Panc1 (cell line): ENCODE results near the gene PTCHD4. TPM values are rescaled to one million over a fixed set of nuclear protein-coding genes. Genes with fewer than 3 reads are reported as not detected.

Experiments used
- ATAC-seq: fragments of 200-7000 bp; cut with Tn5 transposase; 2 replicates; pipeline ENCODE4 v1.9.1; 2020; ENCODE audit warnings: mild to moderate bottlenecking, moderate library complexity
- BruUV-seq: library from RNA; stranded (reverse); fragments of 400-500 nt; replicated peaks from 2 replicates; lab custom pipeline; 2021; lab: Mats Ljungman, UMichigan
- CTCF ChIA-PET: fragments of 300-600 bp; sonication (Branson Sonifier 250); formaldehyde crosslinking; loops from one replicate; lab custom pipeline; 2022; ENCODE audit warnings: antibody characterized with exemption; lab: Charles Lee
- POLR2A ChIA-PET: fragments of 300-600 bp; sonication (Branson Sonifier 250); formaldehyde crosslinking; loops from one replicate; lab custom pipeline; 2022; ENCODE audit warnings: antibody characterized with exemption; lab: Charles Lee
- DNase-seq: peaks from one replicate; pipeline ENCODE4 v3.0.0-alpha.2; 2010; ENCODE audit warnings: low read depth, low spot score
- H3K27ac ChIP-seq: 2 replicates; pipeline ENCODE4 v1.5.1; 2011; ENCODE audit warnings: mild to moderate bottlenecking, low read length, inconsistent platforms
- H3K27me3 ChIP-seq: fragments of 200-500 bp; sonication (Bioruptor generic); 2 replicates; pipeline ENCODE4 v1.6.0; 2014; ENCODE audit warnings: low read length, inconsistent platforms; ENCODE audit not compliant: control insufficient read depth, insufficient read depth
- H3K36me3 ChIP-seq: fragments of 200-500 bp; sonication (Bioruptor generic); 2 replicates; pipeline ENCODE4 v1.5.1; 2014; ENCODE audit warnings: inconsistent platforms, mild to moderate bottlenecking, low read length, moderate library complexity; ENCODE audit not compliant: control insufficient read depth, insufficient read depth
- H3K4me1 ChIP-seq: 2 replicates; pipeline ENCODE4 v1.5.1; 2011; ENCODE audit warnings: inconsistent platforms, mild to moderate bottlenecking, low read length, moderate library complexity; ENCODE audit not compliant: control insufficient read depth, insufficient read depth
- H3K4me3 ChIP-seq, 2 experiments: 2 replicates each; pipeline ENCODE4 v1.5.1; 2011 to 2012; ENCODE audit warnings: low read depth in 2 of 2, low read length in 2 of 2, mild to moderate bottlenecking in 2 of 2, inconsistent platforms in 1 of 2, moderate library complexity in 1 of 2
- H3K9me3 ChIP-seq: fragments of 200-500 bp; sonication (Bioruptor generic); 2 replicates; pipeline ENCODE4 v1.5.1; 2014; ENCODE audit warnings: low read depth, mild to moderate bottlenecking, inconsistent platforms, low read length, moderate library complexity; ENCODE audit not compliant: control insufficient read depth, insufficient read depth
- CTCF ChIP-seq: fragments of 450-650 bp; IDR thresholded peaks from 2 replicates; pipeline ENCODE4 v1.5.1; 2017; ENCODE audit warnings: mild to moderate bottlenecking
- POLR2AphosphoS5 ChIP-seq: IDR thresholded peaks from 2 replicates; pipeline ENCODE4 v1.6.1; 2012; ENCODE audit warnings: mild to moderate bottlenecking, low read depth, low read length, moderate library complexity
- REST ChIP-seq, 2 experiments: IDR thresholded peaks; 2 replicates each; pipeline ENCODE4 v1.6.1; 2011 to 2012; ENCODE audit warnings: low read depth in 2 of 2, control low read depth in 1 of 2, low read length in 1 of 2, mild to moderate bottlenecking in 1 of 2, moderate library complexity in 1 of 2; ENCODE audit not compliant: insufficient read depth in 1 of 2
- SIN3A ChIP-seq: IDR thresholded peaks from 2 replicates; pipeline ENCODE4 v1.6.1; 2012; ENCODE audit warnings: low read depth, mild to moderate bottlenecking, low read length, moderate library complexity, borderline replicate concordance; ENCODE audit not compliant: insufficient read depth
- TCF7L2 ChIP-seq: IDR thresholded peaks from 2 replicates; pipeline ENCODE4 v1.6.1; 2011; ENCODE audit warnings: mild to moderate bottlenecking, low read depth, low read length, inconsistent platforms
- in situ Hi-C: cut with HindIII; loops from 2 replicates; pipeline ENCODE4 v1.10.0; 2016; ENCODE audit warnings: low sequenced_read_pairs, low pct_unique_long_range_greater_than_20kb
- intact Hi-C: fragments of 100-400 bp; cut with micrococcal nuclease; formaldehyde crosslinking; loops from one replicate; pipeline ENCODE4 v1.10.0; 2022; ENCODE audit not compliant: unreplicated experiment
- total RNA-seq: library from RNA; stranded (reverse); gene quantifications from one replicate; pipeline ENCODE4 v1.2.1, GENCODE V29; 2021; ENCODE audit not compliant: unreplicated experiment

The PTCHD4 gene
- total RNA-seq, 1 experiment from 2014 or later, result not detected

DNA sequence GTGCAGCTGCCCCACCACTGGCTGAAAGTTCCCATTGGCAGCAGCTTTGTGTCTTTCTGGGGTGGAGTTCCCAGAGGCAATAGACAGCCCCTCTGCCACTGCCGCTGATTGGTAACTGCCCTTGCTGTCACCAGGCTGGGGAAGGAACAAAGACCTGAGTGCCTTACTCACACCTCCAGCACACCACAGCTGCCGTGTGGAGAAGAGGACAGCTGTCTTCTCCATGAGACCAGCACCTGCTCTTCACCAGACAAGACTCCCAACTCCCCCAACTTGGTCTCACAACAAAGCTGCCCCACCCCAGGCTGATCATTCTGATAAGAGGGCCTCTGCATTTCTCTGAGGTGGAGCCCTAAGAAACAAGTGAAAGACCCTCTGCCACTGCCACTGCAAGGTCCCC, 39.7 kb upstream of the PTCHD4 start:
- TF ChIP-seq SIN3A (no peak), POLR2AphosphoS5 (no peak), CTCF (no peak), REST (IDR thresholded peaks at IDR 0.05; ENCODE audit: insufficient read depth in 1 of 2, low read depth in 2 of 2, low read length in 1 of 2) (no peak), TCF7L2 (no peak)
- ChIA-PET CTCF (no interaction called here), POLR2A (no interaction called here)
- Histone ChIP-seq H3K36me3 (no peaks in the 10 kb centered on the region), H3K27me3 (no peaks in the 10 kb centered on the region), H3K27ac (no peak overlapping the region), H3K9me3 (no peaks in the 10 kb centered on the region), H3K4me3 (no peak overlapping the region), H3K4me1 (no peaks in the 10 kb centered on the region)
- no peak for DNase-seq
- in situ Hi-C loops (no loop called here), intact Hi-C loops (no loop called here)
- BruUV-seq, result no TSS peak
- no peak for ATAC-seq

DNA sequence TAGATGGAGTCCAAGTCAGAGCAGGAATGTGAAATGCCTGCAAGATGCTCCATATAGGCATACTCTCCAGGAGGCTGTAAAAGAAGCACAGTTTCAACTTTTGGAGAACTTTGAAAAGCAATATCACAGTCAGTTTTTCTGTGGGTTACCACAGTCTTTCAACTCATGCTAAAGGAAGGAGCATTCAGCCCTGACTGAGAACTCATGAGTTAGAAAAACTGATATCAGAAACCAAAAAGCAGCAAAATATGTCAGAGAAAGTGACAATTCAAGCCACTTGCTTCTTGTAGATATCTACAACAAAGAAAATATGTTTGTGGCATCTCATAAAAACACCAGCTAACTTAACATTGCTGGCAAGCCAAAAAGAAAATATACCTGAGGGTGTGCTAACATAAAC, 36.1 kb upstream of the PTCHD4 start:
- no peaks in the 10 kb centered on the region for H3K9me3 ChIP-seq
- no peaks in the 10 kb centered on the region for H3K36me3 ChIP-seq
- intact Hi-C loops, result no loop called here
- DNase-seq, result no peak
- H3K27ac ChIP-seq, result no peak overlapping the region
- no peak for ATAC-seq
- TF ChIP-seq CTCF (no peak), TCF7L2 (no peak), REST (IDR thresholded peaks at IDR 0.05; ENCODE audit: insufficient read depth in 1 of 2, low read depth in 2 of 2, low read length in 1 of 2) (no peak), SIN3A (no peak)
- H3K27me3 ChIP-seq, result no peaks in the 10 kb centered on the region
- ChIA-PET POLR2A (no interaction called here), CTCF (no interaction called here)
- no TSS peak for BruUV-seq
- in situ Hi-C loops, result no loop called here
- H3K4me3 ChIP-seq, result no peak overlapping the region
- no peaks in the 10 kb centered on the region for H3K4me1 ChIP-seq
